Activated CD8-positive, alpha-beta memory T cell treated with anti-CD3 and anti-CD28 coated beads, Interleukin-2, amount 50 U/mL, for 1 hour (primary cell): Measurements from ENCODE around the gene C9orf152.
"Not testable (repeated sequence)": the region's sequence is repeated elsewhere in the genome, so short reads cannot be mapped to it uniquely, and the experiment has no call there.

ENCODE experiments used
- DNase-seq: peaks from one replicate; pipeline ENCODE4 v3.0.0-alpha.2; 2020; ENCODE audit errors: extremely low read depth

The C9orf152 gene

GRCh38 chr9:110214586-110215355 is 6.8 kb upstream of the C9orf152 start:
- DNase-seq: no peak

- no peak for DNase-seq
Observed at GRCh38 chr9:110214090-110214489, 6.1 kb upstream of the C9orf152 start.

- DNase-seq: no peak
Observed at GRCh38 chr9:110213413-110214044, 5.6 kb upstream of the C9orf152 start.

DNA sequence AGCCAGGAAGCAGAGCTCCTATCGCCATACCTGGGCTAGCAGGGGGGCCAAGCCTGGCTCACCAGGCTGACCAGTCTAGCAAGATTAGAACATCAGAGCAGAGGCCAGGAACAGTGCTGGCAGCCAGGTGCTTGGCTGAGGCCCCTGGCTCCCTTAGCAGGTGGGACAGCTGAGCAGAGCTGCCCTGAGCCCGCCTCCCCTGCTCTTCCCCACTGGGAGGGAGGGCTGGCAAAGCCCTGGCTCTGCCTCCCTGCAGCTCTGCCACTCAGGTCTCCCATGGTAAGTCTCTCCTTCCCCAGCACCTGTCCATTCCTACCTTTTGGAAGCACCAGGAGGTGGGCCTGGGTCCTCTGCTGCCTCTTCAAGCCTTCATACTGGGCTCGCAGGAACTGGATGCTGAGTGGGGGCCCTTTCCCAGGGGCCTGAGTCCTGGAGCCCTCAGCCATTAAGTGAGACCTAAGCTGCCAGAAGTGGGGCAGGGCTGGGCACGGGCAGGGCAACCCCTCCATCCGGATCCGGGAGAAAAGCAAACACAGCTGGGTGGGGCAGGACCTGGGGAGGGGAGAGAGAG is 803 bp downstream of the C9orf152 start:
- no peak for DNase-seq

DNA sequence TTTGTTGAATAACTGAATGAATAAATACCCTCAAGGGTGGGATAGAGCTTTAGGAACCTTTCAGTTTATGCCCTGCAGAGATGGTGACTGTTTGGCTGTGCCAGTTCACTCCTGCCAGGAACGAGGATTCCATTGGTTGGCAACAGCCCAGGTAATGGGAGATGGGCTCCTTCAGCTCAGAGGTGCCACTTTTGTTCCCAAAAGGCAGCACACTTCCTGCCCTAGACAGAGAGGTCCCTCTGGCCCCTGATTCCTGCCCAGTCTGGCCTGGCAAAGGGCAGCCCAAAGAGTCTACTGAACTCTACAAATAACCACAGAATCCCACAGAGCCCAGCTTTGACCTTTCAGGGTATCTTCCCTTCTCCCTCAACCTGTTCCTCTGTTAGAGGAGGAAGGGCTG is 1.6 kb downstream of the C9orf152 start:
- DNase-seq: no peak

DNA sequence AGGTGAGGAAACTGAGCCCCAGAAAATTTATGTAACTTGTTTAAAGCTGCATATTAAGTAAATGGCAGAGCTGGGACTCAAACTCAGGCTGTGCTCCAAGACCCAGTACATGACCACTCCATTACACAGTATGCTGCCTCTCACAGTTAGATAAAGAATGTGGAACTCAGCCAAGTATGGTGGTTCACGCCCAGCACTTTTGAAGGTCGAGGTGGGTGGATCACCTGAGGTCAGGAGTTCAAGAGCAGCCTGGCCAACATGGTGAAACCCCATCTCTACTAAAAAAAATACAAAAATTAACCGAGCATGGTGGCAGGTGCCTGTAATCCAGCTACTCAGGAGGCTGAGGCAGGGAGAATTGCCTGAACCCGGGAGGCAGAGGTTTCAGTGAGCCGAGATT is 2.3 kb downstream of the C9orf152 start:
- DNase-seq: not testable (repeated sequence)

GRCh38 chr9:110202232-110202631 is 5.7 kb downstream of the C9orf152 start:
- no peak for DNase-seq

GRCh38 chr9:110199643-110200042 is 8.3 kb downstream of the C9orf152 start:
- no peak for DNase-seq

- DNase-seq: no peak
Observed at GRCh38 chr9:110198357-110198756, 9.6 kb downstream of the C9orf152 start.

DNA sequence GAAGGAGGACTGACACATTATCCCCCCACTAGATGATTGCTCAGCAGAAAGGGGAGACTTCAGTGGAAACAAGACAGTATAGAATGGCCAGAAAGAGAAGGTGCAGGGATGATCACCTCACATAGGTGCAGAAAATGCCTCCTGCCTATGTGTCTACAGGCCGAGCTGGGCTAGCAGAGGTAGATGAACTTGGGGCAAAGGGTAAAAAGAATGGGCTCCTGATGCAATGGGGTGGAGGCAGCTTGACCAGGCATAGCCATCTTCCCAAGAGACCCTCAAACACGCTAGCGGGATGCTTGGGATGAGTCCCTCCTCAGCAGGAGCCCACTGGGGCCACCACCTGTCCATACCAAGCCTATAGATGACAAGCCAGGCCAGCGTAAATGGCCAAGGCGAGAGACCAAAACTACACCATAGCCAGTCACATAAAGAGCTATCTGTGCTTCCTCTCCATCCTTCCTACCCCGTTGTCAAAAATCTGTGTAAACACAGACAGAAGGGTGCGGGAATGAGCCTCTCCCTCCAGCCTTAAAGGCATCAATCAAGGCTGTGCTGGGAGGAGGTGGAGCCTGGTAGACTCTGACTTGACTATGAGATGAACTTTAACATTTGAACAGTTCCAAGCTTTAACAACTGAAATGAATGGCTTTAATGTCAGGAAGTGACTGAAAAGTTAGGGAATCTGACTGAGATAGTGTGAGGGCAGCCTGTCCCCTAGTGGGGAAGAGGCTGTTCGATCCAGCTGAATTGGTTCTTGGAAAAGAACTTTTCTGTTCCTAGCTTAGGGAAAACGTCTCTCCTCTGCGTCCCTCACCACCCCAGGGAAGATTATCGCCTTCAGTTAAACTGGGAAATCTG is 10.4 kb downstream of the C9orf152 start:
- no peak for DNase-seq

GRCh38 chr9:110196084-110196499 is 11.9 kb downstream of the C9orf152 start:
- DNase-seq: not testable (repeated sequence)

GRCh38 chr9:110192531-110193261 is 15.3 kb downstream of the C9orf152 start:
- DNase-seq: no peak

DNA sequence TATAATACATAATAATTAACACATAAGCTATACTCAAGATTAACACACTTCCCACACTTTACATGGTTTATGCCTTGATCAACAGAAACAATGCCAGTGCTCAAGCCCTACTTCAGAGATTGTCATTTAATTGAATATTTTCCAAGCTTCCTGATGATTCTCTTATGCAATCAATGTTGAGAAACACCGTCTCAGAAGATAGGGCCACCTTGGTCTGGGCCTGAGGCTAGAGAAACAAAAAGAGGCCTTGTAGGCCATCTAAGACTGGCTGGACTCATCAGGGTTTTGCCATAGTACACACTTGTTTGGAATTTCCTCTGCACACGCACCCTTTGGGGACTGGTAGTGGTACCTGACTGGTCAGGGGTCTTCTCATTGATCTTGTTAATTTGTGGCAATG is 16.3 kb downstream of the C9orf152 start:
- no peak for DNase-seq

DNA sequence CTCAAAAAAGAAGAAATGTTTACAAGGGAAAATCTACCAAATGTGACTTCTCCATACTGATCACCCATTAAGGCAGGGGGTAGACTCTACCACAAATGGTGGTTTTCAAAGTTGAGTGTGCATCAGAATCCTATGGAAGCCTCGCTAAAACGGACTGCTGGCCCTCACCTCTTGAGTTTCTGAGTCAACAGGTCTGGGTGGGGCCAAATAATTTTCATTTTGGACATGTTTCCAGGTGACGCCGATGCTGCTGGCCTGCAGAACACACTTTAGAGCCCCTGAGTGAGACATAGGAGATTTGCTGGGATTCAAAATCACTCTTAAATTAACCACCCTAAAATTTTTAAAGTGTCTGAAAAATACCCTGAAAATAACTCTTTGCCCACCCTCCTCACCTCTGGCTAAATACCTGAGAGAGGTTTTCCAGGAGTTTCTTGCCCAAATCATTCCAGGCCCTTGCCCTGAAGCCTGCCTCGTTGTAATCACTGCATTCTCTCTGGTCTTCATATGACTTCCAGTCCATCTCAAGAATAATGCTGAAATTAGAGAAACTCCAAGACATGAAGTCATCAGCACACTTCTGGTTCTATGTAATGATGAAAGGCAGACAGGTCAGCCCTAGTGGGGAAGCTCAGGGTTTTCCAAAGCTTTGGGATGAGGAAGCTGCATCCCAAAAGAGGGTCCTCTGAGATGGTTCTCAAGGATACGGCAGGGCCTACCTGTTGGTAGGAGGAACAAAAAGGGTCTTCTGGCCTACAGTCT is 18.2 kb downstream of the C9orf152 start:
- DNase-seq: no peak

DNA sequence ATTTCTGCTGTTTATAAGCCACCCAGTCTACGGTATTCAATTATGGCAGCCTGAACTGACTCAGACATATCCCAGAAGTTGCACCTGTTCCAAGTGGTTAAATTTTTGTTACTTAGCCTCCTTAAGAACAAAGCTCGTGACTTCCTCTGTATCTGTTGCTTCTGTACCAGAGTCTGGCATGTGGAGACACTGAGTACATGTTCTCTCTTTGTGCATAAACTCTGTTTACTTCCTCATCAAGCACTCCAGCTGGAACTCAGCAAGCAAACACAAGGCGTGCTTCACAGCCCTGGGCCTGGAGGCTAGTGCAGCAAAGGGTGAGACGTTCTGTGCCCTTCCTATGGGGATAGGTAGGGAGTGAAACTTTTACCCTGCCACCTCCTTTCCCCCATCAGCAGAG is 19.0 kb downstream of the C9orf152 start:
- DNase-seq: no peak

DNA sequence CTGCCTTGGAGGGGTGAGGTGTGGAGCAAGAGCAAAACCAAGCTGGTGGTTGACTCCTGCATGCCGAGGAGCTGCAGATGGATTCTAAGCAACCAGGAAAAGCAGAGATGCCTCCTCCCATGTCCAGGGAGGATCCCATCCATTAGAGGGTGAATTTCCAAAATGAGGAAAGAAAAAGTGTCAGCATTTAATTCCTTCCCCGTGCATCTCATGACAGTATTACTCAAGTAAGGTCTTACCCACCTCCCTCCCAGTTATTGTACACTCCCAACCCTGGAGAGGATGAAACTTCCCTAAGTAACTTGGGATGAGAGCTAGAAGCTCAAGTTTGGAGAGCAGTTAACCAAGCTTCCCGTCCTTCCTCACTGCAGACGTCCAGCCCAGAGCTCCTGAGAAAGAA is 19.9 kb downstream of the C9orf152 start:
- no peak for DNase-seq

DNA sequence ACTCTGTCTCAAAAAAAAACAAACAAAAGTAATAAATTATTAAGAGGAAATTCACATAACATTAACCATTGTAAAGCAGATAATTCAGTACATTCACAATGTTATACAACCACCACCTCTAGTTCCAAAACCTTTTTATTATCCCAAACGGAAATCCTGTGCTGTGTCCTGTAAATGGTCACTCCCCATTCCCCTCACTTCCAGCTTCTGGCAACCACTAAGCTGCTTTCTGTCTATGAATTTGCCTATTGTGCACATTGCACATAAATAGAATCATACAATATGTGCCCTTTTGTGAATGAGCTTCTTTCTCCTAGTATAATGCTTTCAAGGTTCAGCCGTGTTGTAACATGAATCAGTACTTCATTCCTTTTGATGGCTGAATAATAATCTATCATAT is 20.8 kb downstream of the C9orf152 start:
- no peak for DNase-seq

GRCh38 chr9:110186254-110186653 is 21.7 kb downstream of the C9orf152 start:
- no peak for DNase-seq

DNA sequence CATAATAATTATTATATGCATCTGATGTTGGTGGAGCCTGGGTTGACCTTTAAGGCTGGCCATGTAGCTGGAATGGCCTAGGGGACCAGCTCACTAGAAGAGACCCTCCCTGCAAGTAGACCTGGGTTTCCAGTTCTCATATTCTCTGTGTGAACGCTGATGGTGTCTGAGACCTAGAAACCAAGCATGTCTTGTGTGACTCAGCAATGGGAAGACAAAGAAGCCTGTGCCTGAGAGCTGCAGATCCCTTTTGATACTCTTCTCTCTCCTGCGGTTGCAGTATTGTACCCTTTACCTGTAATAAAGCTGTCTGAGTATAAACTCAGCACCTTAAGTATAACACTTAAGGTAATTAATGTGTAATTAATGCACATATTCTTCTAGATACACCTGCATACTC is 22.2 kb downstream of the C9orf152 start:
- no peak for DNase-seq

DNA sequence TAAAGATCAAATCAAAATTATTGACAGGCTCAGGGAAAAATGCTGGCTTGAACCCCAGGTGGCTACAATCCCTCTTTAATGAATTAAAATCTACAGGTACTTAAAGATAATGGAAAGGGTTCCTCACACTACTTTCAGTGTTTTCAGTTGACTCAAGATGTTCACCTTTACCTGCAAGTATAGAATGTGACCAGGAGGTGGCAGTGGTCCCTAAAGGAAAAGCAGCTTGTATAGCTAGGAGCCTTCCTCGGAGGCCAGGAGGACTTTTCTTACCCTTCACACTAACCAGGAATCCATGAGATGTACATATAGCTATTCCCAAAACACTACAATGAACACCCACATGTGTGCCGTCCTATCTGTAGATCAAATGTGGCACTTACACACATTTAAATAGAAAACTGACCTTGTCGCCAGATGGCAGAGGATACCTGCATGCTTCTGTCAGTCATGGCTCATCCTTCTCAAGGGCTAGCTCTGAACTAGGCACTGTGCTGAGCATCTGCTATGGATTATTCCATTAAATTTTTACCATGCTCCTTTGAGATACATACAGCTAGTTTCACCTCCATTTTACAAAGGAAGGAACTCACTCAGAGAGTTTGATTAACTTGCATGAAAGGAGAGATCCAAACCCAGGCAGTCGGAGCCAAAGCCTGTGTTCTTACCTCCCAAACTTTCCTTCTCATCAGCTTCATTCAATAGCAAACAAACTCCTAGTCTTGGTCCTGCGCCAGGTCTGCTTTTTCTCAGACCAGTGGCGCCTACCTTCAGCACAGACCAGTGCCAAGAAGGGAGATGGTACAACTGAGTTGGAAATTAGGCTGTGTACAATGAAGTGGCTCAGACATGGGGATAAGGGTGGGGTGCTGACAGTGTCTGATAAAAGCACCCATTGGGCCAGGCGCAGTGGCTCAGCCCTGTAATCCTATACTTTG is 24.5 kb downstream of the C9orf152 start:
- no peak for DNase-seq
